ENCODE measurements around the gene ENOX1.

The ENOX1 gene

DNA sequence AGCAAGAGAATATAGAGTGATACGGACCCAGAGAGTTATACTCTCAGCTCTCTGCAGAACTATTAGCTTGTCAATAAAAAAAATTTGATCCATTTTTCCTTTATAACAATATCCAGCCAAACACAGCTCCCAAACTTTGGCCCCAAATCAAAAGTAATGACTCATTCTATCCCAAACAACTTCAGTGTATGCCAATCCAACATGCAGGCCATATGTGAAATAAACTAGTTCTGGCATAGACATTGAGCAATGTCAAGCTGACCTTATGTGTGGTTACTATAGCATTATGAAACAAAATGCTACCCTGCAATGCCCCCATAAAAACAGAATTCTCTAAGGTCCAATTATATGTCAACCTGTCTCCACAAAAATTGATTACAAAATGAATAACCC, 553.9 kb downstream of the ENOX1 start:
- ATAC-seq: no peak

DNA sequence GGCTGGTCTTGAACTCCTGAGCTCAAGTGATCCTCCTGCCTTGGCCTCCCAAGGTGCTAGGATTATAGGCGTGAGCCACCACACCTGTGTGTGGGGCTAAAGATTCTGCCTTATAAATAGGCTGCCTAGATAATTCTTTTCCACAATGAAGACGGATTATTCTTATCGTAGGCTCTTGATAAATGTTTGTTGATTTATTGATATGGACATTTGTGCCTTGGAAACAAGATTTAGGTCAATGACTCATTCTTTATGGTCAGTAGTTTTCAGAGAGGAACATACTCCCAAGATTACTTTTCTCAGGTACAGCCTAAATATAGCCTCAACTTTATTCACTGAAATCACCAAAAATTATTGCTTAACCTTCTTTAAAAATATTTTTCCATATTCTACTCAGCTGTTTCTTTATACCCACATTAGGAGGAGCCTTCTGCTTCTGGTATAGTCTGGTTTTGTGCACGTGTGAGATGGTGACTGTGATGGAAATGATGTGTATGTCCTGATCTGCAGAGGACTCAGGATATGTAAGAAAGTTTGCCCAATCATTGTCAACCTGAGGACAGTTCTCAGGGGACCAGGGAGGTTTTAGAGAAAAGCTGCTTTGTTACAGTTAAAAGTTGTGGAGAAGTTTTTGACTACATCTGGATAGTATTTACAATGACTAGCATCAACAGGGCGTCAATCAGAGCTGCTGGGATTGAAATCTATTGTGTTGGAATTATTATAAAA, 554.5 kb downstream of the ENOX1 start:
- no peak for ATAC-seq

DNA sequence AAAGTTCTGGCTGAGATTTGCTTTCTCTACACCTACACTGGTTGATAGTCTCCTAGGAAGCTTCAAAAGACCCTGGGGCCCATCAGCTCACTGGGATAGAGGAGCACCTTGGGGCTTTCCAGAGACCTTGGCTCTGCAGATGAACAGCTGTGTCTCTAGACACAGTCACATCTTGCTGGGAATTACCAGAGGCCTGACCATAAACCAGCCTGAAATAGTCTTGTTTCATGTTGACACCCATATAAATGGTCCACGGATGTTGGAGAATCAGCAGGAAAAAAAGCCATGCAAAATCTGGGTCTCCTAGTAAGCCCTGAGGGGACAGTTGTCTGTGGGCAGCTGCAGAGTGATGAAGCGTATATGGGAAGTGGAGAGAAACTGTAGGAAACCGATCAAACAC, 555.8 kb downstream of the ENOX1 start:
- no peak for ATAC-seq

DNA sequence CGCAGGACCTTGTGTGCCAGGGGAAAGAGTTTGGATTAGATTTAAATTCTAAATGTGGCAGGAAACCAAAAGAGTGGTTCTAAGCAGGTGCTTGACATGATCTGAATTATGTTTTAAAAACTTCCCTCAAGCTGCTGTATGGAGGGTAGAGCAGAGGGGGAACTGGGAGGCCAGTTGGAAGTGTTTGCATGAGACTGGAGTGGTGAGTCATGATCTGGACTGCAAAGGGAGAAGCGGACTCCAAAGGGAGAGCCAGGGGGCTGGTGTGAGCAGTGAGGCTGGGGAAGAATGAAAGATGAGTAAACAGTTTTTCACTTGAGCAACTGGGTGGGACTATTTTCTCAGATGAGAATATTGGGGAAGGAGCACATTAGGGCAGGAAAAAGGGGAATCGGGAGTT, 557.3 kb downstream of the ENOX1 start:
- no peak for ATAC-seq

DNA sequence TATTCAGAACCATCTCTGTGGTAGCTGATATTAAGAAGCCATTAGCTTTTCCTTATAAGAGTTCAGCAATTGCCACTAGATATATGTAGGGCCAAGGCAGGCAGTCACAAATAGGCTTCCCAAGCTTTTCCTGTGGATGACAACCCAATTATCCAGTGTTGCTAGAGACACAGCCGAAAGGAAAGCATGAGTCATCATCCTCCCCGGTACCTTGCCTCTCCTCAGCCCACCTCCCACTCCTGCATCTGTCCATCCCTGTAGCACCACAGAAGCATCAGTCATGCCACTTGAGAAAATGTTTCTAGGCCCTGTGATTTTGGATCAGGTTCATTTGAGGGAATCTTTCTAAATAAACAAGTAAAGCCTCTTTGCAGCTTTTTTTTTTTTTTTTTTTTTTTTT, 559.1 kb downstream of the ENOX1 start:
- no peak for ATAC-seq

DNA sequence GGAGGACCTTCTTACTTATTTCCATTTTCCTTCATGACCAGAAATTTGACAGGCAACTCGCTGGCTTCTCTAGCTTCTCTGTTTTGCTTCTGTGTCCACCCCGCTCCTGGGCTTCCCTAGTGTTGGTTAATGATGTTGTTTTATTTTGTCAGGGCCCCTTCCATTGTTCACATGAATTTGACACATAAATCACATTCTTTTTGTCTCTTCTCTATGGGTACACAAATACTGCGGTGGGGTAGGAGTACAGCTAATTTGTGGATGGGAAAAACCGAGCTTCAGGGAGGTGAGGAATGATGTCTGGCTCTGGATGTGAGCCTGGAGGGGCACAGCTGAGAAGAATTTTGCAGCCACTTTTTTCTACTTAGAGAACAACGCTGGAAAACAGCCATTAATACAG, 563.6 kb downstream of the ENOX1 start:
- ATAC-seq: no peak

DNA sequence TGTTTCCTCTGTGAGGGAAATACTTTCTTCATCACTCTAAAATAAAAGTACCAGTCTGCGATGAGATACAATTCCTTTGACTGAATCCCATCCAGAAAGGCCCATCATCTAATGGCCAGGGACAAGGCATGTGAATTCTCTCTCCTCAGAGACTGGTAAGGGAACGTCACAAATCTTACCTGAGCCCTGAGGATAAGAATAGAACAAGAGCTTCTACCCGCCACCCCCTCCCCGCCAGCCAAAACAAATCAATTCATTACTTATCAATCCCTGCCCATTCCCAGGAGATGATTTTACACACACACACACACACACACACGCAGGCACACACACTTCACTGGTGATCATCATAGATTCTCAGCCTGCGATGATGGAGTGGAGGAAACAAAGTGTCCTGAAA, 564.7 kb downstream of the ENOX1 start:
- no peak for ATAC-seq

DNA sequence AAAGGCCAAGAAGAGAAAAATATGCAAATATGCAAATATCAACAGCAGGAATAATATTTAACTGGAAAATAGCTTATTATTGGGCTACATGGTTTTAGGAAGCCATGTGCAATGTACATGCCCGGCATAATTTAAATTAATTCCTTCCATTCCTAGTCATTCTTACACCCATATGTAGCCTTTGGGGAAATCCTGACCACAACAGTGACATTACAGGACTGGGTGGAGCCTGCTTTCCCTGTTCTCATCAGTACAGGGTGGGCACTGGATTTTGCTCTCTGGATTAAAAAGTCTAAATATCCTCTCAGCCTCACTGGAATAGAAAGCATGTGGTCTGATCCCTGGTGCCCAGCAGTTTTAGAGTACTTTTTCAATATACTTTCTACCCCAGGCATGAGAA, 565.2 kb downstream of the ENOX1 start:
- ATAC-seq: no peak

DNA sequence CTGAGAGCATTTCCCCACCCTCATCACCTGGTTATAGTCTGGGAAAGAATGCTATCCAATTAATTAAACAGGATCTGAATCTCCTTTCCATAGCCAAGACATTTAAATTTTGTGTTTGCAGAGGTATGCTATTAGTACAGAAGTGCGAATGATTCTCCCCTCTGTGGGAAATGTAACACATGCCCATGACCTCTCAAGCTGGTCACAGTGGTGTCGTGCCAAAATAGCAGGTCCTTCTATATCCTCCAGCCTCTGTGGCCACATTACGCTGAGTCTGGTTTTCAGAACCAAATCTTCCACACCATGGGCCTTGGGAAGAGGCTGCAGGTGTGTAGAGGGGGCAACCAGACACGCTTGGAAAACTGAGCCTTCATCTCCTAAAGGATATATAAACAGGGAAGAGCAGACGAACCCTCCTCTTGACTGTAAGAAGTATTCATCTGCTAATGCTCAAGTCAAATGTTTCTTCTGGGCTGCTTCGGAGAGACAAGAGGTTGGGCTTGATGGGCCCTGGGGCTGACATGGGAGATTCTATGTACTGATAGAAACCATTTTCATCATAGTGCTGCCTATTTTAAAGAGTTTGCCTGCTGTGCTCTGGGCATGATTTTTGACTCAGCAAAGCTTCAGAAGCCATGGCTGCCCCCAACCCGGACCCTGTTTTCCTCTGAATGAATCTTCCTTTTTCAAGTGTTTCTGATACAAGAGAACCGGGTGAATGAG, 565.7 kb downstream of the ENOX1 start:
- no peak for ATAC-seq

DNA sequence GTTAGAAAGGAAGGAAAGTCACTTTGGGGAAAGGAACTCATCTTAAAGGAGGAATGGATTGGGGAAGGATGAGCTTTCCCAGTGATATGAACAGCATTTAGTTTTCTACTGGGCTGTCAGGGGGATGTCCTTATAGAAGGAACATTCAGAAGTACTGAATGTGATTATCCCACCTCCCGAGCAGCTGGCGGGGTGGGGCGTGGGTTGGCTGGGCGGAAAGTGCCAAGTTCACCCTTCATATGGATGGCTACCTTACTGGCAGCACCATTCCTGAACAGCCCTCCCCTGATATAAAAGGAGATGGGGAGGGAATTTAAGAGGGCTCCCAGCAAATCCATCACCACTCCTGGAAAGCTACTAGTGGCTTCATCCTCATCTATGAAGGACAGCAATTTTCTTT, 572.6 kb downstream of the ENOX1 start:
- no peak for ATAC-seq

DNA sequence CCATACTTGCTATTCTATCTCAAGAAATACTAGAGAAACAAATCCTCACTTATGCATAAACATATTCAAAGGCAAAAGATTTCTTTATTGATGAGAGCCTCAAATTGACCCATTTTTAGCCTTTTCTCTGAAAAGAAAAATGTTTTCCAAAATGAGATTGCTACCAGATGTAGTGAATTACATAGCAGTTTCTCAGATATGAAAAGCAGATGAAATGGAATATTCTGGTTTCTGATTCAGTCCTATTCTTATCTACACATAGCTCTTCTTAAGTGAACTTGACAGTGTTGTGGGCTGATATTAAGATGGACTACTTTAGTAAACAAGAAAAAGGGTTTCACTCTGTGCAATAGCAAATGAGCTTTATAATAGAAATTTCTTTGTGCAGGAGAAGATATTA, 579.9 kb downstream of the ENOX1 start:
- ATAC-seq: no peak

DNA sequence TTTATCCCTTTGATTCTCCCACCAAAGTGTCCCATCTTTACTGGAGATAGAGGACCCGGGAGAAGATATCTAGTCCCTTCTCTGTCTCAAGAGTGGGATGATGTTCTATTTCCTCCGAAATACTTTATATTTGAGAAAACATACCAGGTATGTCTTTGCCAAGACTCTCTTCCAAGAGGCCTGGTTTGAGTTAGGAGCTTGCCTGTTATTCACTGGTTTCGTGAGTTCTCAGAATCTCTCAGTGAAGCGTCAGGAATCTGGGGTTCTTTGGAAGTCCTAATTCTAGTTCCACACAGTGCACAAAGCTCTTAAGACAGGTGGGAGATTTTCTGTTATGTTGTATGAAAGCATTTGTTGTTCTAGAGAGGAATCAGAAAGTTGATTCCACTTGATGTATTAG, 581.4 kb downstream of the ENOX1 start:
- no peak for ATAC-seq

DNA sequence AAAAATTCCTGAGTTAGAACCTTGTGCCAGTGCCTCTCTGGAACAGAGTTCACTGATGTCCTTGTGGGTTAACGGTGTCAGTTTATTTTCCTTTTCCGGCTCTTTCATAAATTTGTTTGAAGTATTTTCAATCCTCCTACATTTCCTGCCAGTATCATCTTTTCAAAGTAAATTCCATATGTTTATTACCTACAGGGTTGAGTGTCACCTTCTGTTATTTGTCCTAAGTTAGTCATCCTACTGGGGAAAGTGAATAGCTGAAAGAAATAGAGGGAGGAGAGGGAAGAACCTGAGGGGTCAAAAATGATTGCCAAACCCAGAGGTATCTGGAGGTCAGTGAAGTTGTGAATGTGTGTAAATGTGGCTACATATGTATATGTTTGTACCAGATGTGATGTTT, 582.2 kb downstream of the ENOX1 start:
- no peak for ATAC-seq

DNA sequence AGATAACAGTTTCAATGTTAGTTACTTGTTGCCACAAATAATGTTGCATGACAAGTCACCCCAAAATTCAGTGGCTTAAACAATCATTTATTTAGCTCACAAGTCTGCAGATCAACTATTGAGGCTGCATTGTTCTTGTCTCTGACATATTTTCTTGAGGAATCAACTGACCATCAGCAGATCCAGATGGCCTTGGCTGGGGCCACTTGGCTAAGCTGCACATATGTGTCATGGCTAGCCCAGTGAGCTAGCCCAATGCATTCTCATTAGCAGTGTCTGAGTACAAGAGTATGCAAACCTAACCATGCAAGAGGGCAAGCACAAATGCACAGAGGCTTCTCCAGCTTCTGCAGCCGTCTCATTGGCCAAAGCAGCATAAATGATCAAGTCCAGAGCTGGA, 583.0 kb downstream of the ENOX1 start:
- ATAC-seq: no peak

DNA sequence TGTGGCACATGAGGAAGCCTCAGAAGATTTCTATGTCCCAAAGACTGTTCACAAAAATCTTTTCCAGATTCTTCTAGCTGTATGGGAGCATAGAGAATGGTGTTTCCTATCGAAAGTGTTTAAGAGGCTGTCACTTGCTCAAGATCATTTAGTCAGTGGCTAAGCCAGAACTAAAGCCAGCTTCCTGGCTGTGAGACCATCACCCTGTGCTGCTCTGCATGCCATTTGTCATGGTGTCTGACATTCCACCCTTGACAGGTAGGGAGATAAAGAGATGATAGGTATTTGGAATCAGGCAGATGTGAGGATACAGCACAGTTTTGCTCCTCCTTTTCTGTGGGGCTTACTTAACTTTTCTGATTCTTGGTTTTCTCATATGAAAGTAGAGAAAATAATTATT, 586.0 kb downstream of the ENOX1 start:
- no peak for ATAC-seq

DNA sequence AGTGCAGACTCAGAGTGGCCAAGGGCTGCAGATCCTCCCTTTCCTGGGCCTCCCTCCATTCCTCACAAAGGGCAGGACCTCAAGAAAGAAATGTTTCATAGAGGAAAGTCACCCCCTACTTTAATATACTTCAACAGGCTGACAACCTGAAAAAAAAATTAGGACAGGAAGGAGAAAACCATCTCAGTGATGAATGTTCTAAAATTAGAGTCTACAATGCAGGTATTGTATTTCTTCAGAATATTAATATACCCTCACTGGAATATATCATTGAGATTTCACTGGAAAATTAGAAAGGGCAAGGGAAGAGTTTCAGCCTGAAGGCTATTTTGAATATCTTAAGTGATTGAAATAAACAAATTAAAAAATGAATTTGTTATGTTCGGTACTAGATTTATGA, 586.5 kb downstream of the ENOX1 start:
- ATAC-seq: no peak

DNA sequence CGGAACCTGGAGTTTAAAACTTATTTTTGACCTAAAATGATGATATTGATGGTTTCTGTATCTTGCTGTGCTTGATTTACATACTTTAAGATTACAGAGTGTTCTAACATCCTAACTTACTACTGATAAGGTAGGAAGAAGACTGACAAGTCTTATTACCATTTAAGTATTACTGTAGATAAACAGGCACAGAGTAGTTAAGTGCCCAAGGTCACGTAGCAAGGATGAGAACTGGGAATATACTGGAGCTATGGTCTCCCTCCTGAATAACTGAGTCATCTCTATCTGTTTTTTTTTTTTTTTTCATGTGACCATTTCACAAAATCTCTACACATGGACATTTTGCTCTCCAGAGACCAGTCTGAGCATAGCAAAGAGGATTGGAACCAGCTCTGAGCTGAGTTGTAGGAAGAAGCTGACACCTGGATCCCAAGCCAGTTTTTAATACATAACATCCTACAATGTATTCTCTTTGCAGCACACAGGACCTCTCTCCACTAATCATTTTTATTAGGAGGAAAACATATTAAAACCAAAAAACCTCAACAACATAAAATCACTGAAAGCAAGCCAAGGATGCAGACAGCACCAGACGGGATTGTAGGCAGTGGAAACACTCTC, 589.9 kb downstream of the ENOX1 start:
- ATAC-seq: no peak

DNA sequence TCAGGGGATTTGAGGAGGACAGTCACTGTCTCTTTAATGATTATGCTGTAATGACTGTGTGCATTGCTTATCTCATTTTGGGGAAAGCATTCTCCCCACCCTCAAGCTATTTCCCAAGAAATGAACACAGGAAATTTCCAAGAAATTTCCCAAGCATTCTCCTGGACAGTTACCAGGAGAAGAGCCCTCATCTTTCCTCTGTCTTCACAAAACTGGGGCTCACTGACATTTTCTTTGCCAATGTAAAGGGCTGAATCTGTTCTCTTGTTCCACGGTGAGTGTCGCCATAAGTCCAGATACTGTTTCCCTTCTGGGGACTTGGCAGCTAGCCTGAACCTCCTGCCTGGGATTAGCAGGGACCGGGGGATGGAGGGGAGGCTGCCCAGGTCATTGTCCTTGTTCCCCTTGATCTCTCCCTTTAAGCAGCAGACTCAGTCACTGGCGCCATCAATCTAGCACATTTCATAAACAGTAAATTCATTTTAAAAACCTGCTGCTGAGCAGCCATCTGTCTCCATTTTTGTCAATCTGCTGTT, 590.6 kb downstream of the ENOX1 start:
- ATAC-seq: no peak

DNA sequence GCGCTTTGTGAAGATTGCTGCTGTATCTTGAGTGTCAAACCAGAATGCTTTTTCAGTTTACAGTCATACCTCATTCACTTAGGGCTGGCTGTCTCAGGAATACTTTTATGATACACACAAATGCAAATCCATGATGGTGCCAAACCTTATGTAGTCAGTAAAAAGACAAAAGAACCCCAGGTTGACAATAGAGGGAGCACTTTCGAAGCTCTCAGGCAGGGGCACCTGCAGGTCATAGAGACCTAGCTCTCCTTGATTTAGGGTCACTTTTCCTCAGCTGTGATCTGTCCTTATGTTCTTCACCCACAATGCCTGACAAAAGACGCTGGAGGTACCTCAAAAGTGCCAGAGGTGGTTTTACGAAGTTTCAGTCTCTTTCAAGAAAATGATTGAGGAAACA, 591.2 kb downstream of the ENOX1 start:
- ATAC-seq: no peak

DNA sequence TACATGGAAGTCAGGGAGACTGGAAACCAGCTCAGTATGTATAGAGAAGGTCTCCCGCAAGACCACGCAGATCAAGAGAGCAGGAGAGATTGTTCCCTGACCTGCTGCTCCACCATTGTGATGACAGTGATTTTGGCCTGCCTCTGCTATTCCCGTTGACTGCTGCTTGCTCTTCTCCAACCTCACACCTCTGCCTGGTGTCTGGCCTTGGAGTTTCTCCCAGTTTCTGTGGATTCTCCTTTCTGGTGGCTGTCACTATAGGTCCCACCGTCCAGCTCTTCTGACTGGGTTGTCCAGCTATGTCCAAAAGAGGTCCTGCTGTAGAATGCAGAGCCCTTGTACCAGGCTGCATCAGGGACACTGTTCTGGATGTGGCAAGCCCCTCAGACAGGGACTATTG, 591.7 kb downstream of the ENOX1 start:
- ATAC-seq: no peak

DNA sequence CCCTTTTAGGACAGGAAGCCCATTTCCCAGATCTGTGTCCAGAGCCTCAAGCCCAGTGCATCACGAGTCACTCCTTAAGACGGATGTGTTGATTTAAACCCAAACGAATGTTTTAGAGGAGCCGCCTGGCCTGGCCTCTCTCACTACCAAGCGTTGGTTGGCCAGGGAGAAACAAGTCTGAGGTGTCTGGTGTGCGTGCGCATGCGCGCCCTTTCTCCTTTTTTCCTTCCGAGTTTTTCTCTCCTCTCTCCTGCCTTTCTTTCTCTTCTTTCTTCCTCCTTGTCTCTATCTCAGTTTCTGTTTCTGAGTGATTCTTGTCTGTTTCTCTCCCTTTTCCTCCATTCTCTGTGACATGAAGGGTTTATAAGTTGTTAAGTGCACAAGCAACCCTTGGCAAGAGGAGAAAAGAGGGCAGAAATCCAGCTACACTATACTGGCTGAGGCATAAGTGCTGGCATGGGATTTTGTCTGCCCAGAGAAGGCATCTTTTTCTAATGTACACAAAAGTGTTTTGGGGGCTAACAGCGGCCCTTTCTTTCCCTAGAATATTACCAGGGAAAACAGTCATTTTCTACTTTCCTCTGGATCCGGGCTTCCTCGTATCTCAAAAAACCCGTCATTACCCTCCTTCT, 592.9 kb downstream of the ENOX1 start:
- no peak for ATAC-seq

DNA sequence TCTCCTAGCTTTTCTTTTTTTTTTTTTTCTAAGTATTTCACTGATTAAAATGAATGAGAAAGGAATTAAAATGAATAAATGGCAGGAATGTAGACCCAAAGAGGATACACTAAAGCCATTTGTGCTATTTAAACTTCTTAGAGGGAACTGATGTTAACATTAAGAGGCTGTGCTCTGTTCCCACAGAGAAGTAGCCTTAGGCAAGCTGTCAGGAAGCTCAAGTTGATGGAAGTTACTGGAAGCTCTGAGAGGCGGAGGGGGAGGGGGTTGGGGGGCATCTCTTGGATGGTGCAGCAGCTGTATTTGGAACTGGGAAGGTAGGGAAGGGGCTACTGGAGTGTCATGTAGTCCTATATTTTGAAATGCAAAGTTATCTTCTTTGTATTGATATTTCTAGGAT, 595.2 kb downstream of the ENOX1 start:
- no peak for ATAC-seq

DNA sequence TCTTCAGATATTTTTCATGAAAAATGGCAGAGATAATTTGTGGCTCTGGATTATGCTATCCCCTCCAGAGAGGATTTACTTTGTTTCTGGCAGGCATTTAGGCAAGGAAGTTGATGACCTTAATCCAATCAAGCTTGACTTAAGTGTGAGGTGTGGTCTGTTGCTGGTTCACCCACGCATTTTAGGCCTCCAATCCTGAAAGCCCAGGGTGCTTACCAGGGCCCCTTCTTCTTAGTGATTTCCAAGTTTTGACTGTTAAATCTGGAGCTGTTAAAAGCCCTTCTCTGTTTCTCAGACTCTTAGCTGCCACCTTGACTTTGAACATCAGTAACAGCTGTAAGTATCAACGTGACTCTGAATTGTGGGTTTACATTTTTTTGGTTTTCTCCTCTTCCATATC, 601.5 kb downstream of the ENOX1 start:
- no peak for ATAC-seq

DNA sequence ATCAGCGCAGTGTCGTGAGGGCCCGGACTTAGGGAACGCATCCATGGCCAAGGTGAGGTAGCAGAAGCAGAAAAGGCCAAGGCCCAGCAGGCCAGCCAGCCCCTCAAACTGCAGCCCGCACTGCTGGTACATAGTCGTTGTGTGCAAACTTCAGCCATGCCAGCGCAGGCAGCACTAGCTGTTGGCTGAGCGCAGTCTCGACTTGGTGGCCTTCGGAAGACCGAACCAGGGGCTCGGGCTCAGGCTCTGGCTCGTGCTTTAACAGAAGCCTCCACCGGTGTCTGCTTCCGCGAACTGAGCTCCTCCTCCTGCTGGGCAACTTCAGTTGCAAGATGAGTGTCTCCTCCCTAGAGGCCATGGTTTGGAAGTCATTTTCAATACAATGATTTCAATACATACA, 605.9 kb downstream of the ENOX1 start:
- no peak for ATAC-seq
